Measurements from ENCODE around the gene SPTLC2. TPM values are rescaled to one million over a fixed set of nuclear protein-coding genes. Genes with fewer than 3 reads are reported as not detected.

Gene SPTLC2
- total and polyA plus RNA-seq, 2 of the 8 experiments (the other 6 are each of a cell fraction or from before 2014, with no cell fraction given) = 8.9 to 35.1 TPM

- no peak overlapping the region for H3K23ac ChIP-seq (ENCODE audit: insufficient read length)
- CTCF ChIA-PET (ENCODE audit: partially characterized antibody) = interaction anchor here (0.7 to 1.4 kb wide), 3 partner anchors 15 to 301 kb away, joined by 3 to 5 read pairs (median 3); no protein-coding TSS in a partner anchor
These were observed 111.4 kb downstream of the SPTLC2 start for GRCh38 chr14:77505031-77505430.

More at GRCh38 chr14:77505031-77505430, 111.4 kb downstream of the SPTLC2 start:
- FAIRE-seq (no peak), DNase-seq (ENCODE audit: low read depth in 1 of 2, low spot score in 2 of 2) (no peak)
- Histone ChIP-seq H2BK12ac (ENCODE audit: low read depth, low read length) (no peak overlapping the region), H4K91ac (replicated peaks; ENCODE audit: insufficient read length, low read length) (no peak overlapping the region), H3K9ac (replicated peaks in 1 of 4; ENCODE audit: extremely low read depth in 1 of 4, low read depth in 3 of 4, low read length in 3 of 4) (no peak overlapping the region), H2BK20ac (ENCODE audit: low read length) (no peak overlapping the region), H3K36me3 (ENCODE audit: control insufficient read depth in 2 of 4, insufficient read depth in 4 of 4, low read length in 3 of 4) (no peaks in the 10 kb centered on the region; a peak in 3 of 8 replicates), H3K4me2 (ENCODE audit: insufficient read depth in 1 of 2, low read depth in 2 of 2, low read length in 2 of 2) (no peak overlapping the region), H3K79me2 (ENCODE audit: control insufficient read depth in 1 of 2, insufficient read depth in 2 of 2, low read length in 2 of 2) (no peaks in the 10 kb centered on the region), H3K56ac (replicated peaks; ENCODE audit: insufficient read length, low read depth, low read length) (no peak overlapping the region), H3K4me3 (ENCODE audit: extremely low read depth in 1 of 4, insufficient read depth in 2 of 4, low read depth in 3 of 4, low read length in 4 of 4) (no peak overlapping the region), H3K4me1 (replicated peaks in 1 of 4; ENCODE audit: control insufficient read depth in 3 of 4, insufficient read depth in 4 of 4, low read length in 3 of 4) (0 out of 7 replicates have a peak, but pooled peaks cover 0 to under 1% (median 0%) of the 10 kb centered on the region in 4 experiments), H4K8ac (ENCODE audit: extremely low read depth, insufficient read depth, low read length) (no peak overlapping the region), H2AFZ (ENCODE audit: low read length) (no peak overlapping the region), H3K18ac (ENCODE audit: extremely low read depth, low read length) (no peak overlapping the region), H3K14ac (ENCODE audit: insufficient read length) (no peak overlapping the region), H4K5ac (ENCODE audit: insufficient read length, low read depth, low read length) (no peak overlapping the region), H2BK120ac (replicated peaks; ENCODE audit: low read depth, low read length) (no peak overlapping the region), H2AK5ac (ENCODE audit: low read depth, low read length) (no peak overlapping the region), H2BK5ac (ENCODE audit: low read depth, low read length) (no peak overlapping the region), H3K9me3 (ENCODE audit: insufficient read depth in 2 of 2, low read depth in 1 of 2, low read length in 1 of 2) (no peaks in the 10 kb centered on the region), H3K27ac (ENCODE audit: low read depth, low read length) (no peak overlapping the region), H2BK15ac (ENCODE audit: low read length) (no peak overlapping the region), H3K27me3 (replicated peaks in 1 of 4; ENCODE audit: control insufficient read depth in 3 of 4, extremely low read depth in 1 of 4, insufficient read depth in 3 of 4, low read length in 3 of 4) (peaks cover 2 to 9% (median 6%) of the 10 kb centered on the region in 4 experiments), H3K4ac (replicated peaks; ENCODE audit: insufficient read length, low read depth, low read length) (no peak overlapping the region), H4K20me1 (replicated peaks in 1 of 2; ENCODE audit: control insufficient read depth in 1 of 2, insufficient read depth in 2 of 2, low read length in 2 of 2) (no peaks in the 10 kb centered on the region), H3K23me2 (ENCODE audit: low read depth, low read length) (no peaks in the 10 kb centered on the region), H3K79me1 (ENCODE audit: low read depth, low read length) (no peaks in the 10 kb centered on the region)
- 71% methylated on average over 4 of the region's 4 CpGs; no CpG with 5 or more reads in 1 of the 2 experiments for WGBS, 2 experiments (ENCODE audit: extremely low coverage in 1 of 2, insufficient coverage in 1 of 2, insufficient read length in 1 of 2, insufficient replicate concordance in 2 of 2, low coverage in 1 of 2, low lambda C conversion rate in 2 of 2, missing lambda C conversion rate in 1 of 2)
- POLR2A ChIA-PET (ENCODE audit: partially characterized antibody) = no interaction called here
- TF ChIP-seq ASH2L (IDR thresholded peaks at IDR 0.05; ENCODE audit: low read length) (no peak), POLR2A (IDR thresholded peaks at IDR 0.05; ENCODE audit: control extremely low read depth in 1 of 2, low read depth in 2 of 2, low read length in 2 of 2) (no peak), JUND (IDR thresholded peaks at IDR 0.05; ENCODE audit: low read length) (no peak), RNF2 (IDR thresholded peaks at IDR 0.05; ENCODE audit: borderline replicate concordance, low read depth, low read length, missing control alignments, poor library complexity, severe bottlenecking) (no peak), GTF2F1 (IDR thresholded peaks at IDR 0.05; ENCODE audit: borderline replicate concordance, low read depth, low read length) (no peak)
